Brain microvascular endothelial cell (primary cell): ENCODE data around the gene SDHA.
A peak's percentile ranks its signal among the peaks of the same experiment; 100 is the strongest.
"Not testable (repeated sequence)": the region's sequence is repeated elsewhere in the genome, so short reads cannot be mapped to it uniquely, and the experiment has no call there.

Experiments used
- DNase-seq: peaks from one replicate; pipeline ENCODE4 v3.0.0-alpha.2; 2020
- H3K27ac ChIP-seq: fragments of 250-450 bp; sonication (Bioruptor Pico); 2 replicates; pipeline ENCODE4 v1.5.1; 2020; ENCODE audit warnings: mild to moderate bottlenecking, moderate library complexity
- H3K27me3 ChIP-seq: fragments of 250-450 bp; sonication (Bioruptor Pico); replicated peaks from 2 replicates; pipeline ENCODE4 v1.5.1; 2020; ENCODE audit warnings: mild to moderate bottlenecking
- H3K36me3 ChIP-seq: fragments of 250-450 bp; sonication (Bioruptor Pico); replicated peaks from 2 replicates; pipeline ENCODE4 v1.5.1; 2020; ENCODE audit warnings: mild to moderate bottlenecking
- H3K4me3 ChIP-seq: 2 replicates; pipeline ENCODE4 v1.5.1; 2011; ENCODE audit warnings: low read depth, mild to moderate bottlenecking, control low read depth, low read length, moderate library complexity
- CTCF ChIP-seq: IDR thresholded peaks from 2 replicates; pipeline ENCODE4 v1.5.1; 2011; ENCODE audit warnings: low read depth, mild to moderate bottlenecking, moderate library complexity, low read length, control low read depth, inconsistent platforms; ENCODE audit errors: missing control alignments
- in situ Hi-C: cut with HindIII; loops from 2 replicates; pipeline ENCODE4 v1.10.0; 2017; ENCODE audit warnings: low sequenced_read_pairs, low pct_ligation_motif_present

Gene SDHA

GRCh38 chr5:218457-219291, 554 bp downstream of the SDHA start:
- peak overlapping the region; percentile 85 for H3K4me3 ChIP-seq
- no peaks in the 10 kb centered on the region for H3K27me3 ChIP-seq
- H3K36me3 ChIP-seq: peaks cover 4% of the 10 kb centered on the region
- peak; percentile 7 for TF ChIP-seq CTCF
- H3K27ac ChIP-seq: peak overlapping the region; percentile 67
- DNase-seq: peak; percentile 39
- in situ Hi-C loops: no loop called here

- Histone ChIP-seq H3K36me3 (peaks cover 2% of the 10 kb centered on the region), H3K4me3 (peak overlapping the region; percentile 85), H3K27me3 (no peaks in the 10 kb centered on the region), H3K27ac (no peak overlapping the region)
- in situ Hi-C loops: no loop called here
- no peak for TF ChIP-seq CTCF
- DNase-seq: no peak
These were observed 1.3 kb downstream of the SDHA start for GRCh38 chr5:219460-219863.

GRCh38 chr5:219991-220390, 1.9 kb downstream of the SDHA start:
- in situ Hi-C loops: no loop called here
- DNase-seq: no peak
- H3K36me3 ChIP-seq: peaks cover 3% of the 10 kb centered on the region
- no peak overlapping the region for H3K4me3 ChIP-seq
- no peaks in the 10 kb centered on the region for H3K27me3 ChIP-seq
- no peak overlapping the region for H3K27ac ChIP-seq
- no peak for TF ChIP-seq CTCF

GRCh38 chr5:222951-223715, 5.0 kb downstream of the SDHA start:
- peaks cover 29% of the 10 kb centered on the region for H3K36me3 ChIP-seq
- DNase-seq, H3K27ac ChIP-seq, H3K27me3 ChIP-seq, H3K4me3 ChIP-seq, in situ Hi-C loops: not testable (repeated sequence)

GRCh38 chr5:223791-224190, 5.7 kb downstream of the SDHA start:
- no peak overlapping the region for H3K27ac ChIP-seq
- no peak for TF ChIP-seq CTCF
- no peaks in the 10 kb centered on the region for H3K27me3 ChIP-seq
- in situ Hi-C loops: no loop called here
- DNase-seq: no peak
- H3K4me3 ChIP-seq: no peak overlapping the region
- peaks cover 34% of the 10 kb centered on the region for H3K36me3 ChIP-seq

- Histone ChIP-seq H3K36me3 (peaks cover 45% of the 10 kb centered on the region), H3K4me3 (no peak overlapping the region)
- no peak for TF ChIP-seq CTCF
These were observed 7.2 kb downstream of the SDHA start for GRCh38 chr5:225334-225733.

GRCh38 chr5:227375-227774, 9.3 kb downstream of the SDHA start:
- peaks cover 53% of the 10 kb centered on the region for H3K36me3 ChIP-seq
- H3K4me3 ChIP-seq, H3K27ac ChIP-seq, DNase-seq, in situ Hi-C loops, H3K27me3 ChIP-seq: not testable (repeated sequence)

More at GRCh38 chr5:225334-225733, 7.2 kb downstream of the SDHA start:
- in situ Hi-C loops: no loop called here
- no peak for DNase-seq
- no peak overlapping the region for H3K27ac ChIP-seq
- no peaks in the 10 kb centered on the region for H3K27me3 ChIP-seq
